Left lung (tissue), 10 donors: ENCODE measurements around the gene OTOP1. TPM values are rescaled to one million over a fixed set of nuclear protein-coding genes. Genes with fewer than 3 reads are reported as not detected.
"Not testable (repeated sequence)": the region's sequence is repeated elsewhere in the genome, so short reads cannot be mapped to it uniquely, and the experiment has no call there.

ENCODE experiments used
- ATAC-seq: fragments of 200-7000 bp; cut with Tn5 transposase; one replicate; pipeline ENCODE4 v1.9.1; 2020; ENCODE audit warnings: moderate library complexity
- DNase-seq, 4 donors: peaks; one replicate each; pipeline ENCODE4 v3.0.0-alpha.2; 2013 to 2020
- H3K27ac ChIP-seq, 2 donors: fragments of 200-600 bp; sonication (generic) in 1 of 2; one replicate each; pipeline versions ENCODE4 v1.5.0 to v1.8.0; 2020 to 2021
- H3K27me3 ChIP-seq, 2 donors: fragments of 200-600 bp; sonication (generic) in 1 of 2; one replicate each; pipeline versions ENCODE4 v1.5.0 to v1.8.0; 2020 to 2021
- H3K36me3 ChIP-seq, 2 donors: fragments of 200-600 bp; sonication (generic) in 1 of 2; one replicate each; pipeline versions ENCODE4 v1.5.0 to v1.8.0; 2020 to 2021
- H3K4me1 ChIP-seq, 2 donors: fragments of 200-600 bp; one replicate each; pipeline ENCODE4 v1.8.0; 2021
- H3K4me3 ChIP-seq, 2 donors: fragments of 200-600 bp; sonication (generic) in 1 of 2; one replicate each; pipeline versions ENCODE4 v1.5.0 to v1.8.0; 2020 to 2021; ENCODE audit warnings: mild to moderate bottlenecking in 1 of 2
- H3K9me3 ChIP-seq, 2 donors: fragments of 200-600 bp; sonication (generic) in 1 of 2; one replicate each; pipeline versions ENCODE4 v1.5.0 to v1.8.0; 2020 to 2021
- intact Hi-C, 2 donors: fragments of 100-400 bp; cut with DNase I; formaldehyde crosslinking; loops; one replicate each; pipeline versions ENCODE4 v1.11.2 to v1.14.2; 2022
- polyA plus RNA-seq, 6 donors: library from polyadenylated mRNA; unstranded; fragments of 120-200 nt; gene quantifications; one replicate each; pipeline ENCODE4 v1.2.1, GENCODE V29; 2013; ENCODE audit not compliant: insufficient read length in 6 of 6
- total RNA-seq, 2 donors: library from RNA; stranded (reverse); fragmentation: NEBNext Ultra II Directional; extraction: Animal tissue kit (Norgen Biotek cat#: 25700); gene quantifications; one replicate each; pipeline ENCODE4 v1.2.1, GENCODE V29; 2021
- TF ChIP-seq, protein P1 (sequence below), 2 donors: fragments of 200-600 bp; sonication (generic) in 1 of 2; IDR thresholded peaks; one replicate each; pipeline versions ENCODE4 v1.5.0 to v1.8.0; 2021; ENCODE audit warnings: antibody characterized with exemption in 2 of 2
- donor health status: DM: no; HTN: yes; CAD: no.
- donor health status: DM: no; HTN: no; CAD: no.

OTOP1 gene
- total and polyA plus RNA-seq, 8 donors, result not detected

DNA sequence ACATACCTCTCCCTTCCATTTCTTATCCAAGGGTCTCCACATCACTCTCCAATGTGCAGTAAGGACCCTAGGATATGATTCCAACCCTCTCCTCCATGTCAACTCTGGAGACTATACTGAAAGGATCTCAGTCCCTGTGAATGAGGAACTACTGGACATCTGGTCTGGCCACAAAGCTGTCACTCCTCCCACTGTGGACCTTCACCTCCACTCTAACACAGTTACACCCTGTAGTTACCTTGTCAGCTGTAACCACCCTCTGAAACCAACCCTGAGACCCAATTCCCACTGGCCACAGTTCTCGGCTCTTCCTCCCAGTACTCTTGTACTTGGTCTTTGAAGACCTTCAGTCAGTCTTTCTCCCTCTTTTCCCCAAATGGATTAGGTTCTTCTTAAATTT, 18.4 kb upstream of the OTOP1 start:
- Histone ChIP-seq H3K27ac (no peak overlapping the region), H3K9me3 (no peaks in the 10 kb centered on the region), H3K4me1 (peaks cover 6 to 32% of the 10 kb centered on the region in 2 donors), H3K27me3 (no peaks in the 10 kb centered on the region), H3K36me3 (peaks cover 0 to 36% of the 10 kb centered on the region in 2 donors), H3K4me3 (no peak overlapping the region)
- ATAC-seq (no peak), DNase-seq (no peak)
- TF ChIP-seq, protein P1, sequence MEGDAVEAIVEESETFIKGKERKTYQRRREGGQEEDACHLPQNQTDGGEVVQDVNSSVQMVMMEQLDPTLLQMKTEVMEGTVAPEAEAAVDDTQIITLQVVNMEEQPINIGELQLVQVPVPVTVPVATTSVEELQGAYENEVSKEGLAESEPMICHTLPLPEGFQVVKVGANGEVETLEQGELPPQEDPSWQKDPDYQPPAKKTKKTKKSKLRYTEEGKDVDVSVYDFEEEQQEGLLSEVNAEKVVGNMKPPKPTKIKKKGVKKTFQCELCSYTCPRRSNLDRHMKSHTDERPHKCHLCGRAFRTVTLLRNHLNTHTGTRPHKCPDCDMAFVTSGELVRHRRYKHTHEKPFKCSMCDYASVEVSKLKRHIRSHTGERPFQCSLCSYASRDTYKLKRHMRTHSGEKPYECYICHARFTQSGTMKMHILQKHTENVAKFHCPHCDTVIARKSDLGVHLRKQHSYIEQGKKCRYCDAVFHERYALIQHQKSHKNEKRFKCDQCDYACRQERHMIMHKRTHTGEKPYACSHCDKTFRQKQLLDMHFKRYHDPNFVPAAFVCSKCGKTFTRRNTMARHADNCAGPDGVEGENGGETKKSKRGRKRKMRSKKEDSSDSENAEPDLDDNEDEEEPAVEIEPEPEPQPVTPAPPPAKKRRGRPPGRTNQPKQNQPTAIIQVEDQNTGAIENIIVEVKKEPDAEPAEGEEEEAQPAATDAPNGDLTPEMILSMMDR (IDR thresholded peaks at IDR 0.05), result no peak
- intact Hi-C loops, result no loop called here

DNA sequence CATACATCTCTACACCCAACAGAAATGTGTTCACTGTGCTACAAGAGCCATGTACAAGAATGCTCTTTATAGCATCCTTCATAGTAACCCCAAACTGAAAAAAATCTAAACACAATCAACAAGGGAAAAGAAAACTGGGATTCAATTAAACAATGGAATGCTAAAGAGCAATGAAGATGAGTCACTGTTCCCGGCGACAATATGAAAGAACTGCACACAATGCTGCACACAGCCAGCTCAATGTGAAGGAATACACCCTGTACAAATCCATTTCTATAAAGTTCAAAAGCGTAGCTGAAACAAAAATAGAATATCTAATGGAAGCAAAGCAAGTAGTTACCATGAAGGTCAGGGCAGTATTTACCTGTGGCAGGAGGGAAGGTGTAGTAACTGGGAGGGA, 12.8 kb upstream of the OTOP1 start:
- not testable (repeated sequence) for ATAC-seq
- peaks cover 0 to 79% of the 10 kb centered on the region in 2 donors for H3K36me3 ChIP-seq

DNA sequence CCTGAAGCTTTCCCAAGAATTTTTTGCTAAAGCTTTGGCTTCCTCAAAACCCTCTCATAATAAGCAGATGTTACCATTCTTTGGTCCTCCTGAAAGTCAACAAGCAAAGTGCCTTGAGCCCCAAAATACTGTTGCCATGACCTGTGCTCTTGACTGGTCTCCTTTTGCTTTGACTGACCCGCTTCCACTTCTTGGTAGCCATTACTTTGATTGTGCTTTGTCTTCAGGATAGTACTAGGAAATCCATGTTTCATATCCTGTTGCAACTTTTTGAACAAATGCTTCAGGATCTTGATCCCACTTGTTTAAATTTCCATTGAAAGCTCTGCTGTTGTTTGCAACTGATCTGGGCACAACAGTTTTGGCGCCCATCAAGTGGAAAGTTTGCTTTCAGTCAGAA, 6.9 kb upstream of the OTOP1 start:
- Histone ChIP-seq H3K9me3 (peaks cover 0 to 6% of the 10 kb centered on the region in 2 donors), H3K27me3 (peaks cover 4 to 18% of the 10 kb centered on the region in 2 donors), H3K4me3 (no peak overlapping the region), H3K4me1 (no peaks in the 10 kb centered on the region), H3K36me3 (peaks cover 0 to 35% of the 10 kb centered on the region in 2 donors), H3K27ac (no peak overlapping the region)
- intact Hi-C loops, result no loop called here
- DNase-seq (no peak), ATAC-seq (no peak)
- TF ChIP-seq, protein P1 (IDR thresholded peaks at IDR 0.05), result no peak

More for the DNA sequence above, 12.8 kb upstream of the OTOP1 start:
- H3K4me1 ChIP-seq, H3K27ac ChIP-seq, H3K9me3 ChIP-seq, H3K4me3 ChIP-seq, DNase-seq, intact Hi-C loops, H3K27me3 ChIP-seq: not testable (repeated sequence)

DNA sequence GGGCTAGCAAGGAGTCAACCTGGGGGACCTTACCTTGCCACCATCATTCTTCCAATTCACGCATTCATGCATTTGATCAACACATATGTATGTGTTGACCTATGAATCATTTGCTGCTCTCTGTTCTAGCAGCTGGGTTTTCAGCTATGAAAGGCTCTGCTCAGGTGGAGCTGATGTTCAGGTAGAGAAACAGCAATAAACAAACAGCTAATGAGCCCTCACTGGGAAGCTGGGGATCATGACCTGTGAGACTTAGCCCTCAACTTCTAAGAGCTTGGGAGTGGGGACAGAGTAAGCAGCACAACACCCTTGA, 1.6 kb upstream of the OTOP1 start:
- Histone ChIP-seq H3K4me3 (no peak overlapping the region), H3K36me3 (no peaks in the 10 kb centered on the region), H3K27ac (no peak overlapping the region), H3K9me3 (peaks cover 0 to 3% of the 10 kb centered on the region in 2 donors), H3K27me3 (peaks cover 29 to 71% of the 10 kb centered on the region in 2 donors), H3K4me1 (no peaks in the 10 kb centered on the region)
- intact Hi-C loops, result no loop called here
- no peak for ATAC-seq
- DNase-seq, result no peak
- TF ChIP-seq, protein P1 (IDR thresholded peaks at IDR 0.05), result no peak

DNA sequence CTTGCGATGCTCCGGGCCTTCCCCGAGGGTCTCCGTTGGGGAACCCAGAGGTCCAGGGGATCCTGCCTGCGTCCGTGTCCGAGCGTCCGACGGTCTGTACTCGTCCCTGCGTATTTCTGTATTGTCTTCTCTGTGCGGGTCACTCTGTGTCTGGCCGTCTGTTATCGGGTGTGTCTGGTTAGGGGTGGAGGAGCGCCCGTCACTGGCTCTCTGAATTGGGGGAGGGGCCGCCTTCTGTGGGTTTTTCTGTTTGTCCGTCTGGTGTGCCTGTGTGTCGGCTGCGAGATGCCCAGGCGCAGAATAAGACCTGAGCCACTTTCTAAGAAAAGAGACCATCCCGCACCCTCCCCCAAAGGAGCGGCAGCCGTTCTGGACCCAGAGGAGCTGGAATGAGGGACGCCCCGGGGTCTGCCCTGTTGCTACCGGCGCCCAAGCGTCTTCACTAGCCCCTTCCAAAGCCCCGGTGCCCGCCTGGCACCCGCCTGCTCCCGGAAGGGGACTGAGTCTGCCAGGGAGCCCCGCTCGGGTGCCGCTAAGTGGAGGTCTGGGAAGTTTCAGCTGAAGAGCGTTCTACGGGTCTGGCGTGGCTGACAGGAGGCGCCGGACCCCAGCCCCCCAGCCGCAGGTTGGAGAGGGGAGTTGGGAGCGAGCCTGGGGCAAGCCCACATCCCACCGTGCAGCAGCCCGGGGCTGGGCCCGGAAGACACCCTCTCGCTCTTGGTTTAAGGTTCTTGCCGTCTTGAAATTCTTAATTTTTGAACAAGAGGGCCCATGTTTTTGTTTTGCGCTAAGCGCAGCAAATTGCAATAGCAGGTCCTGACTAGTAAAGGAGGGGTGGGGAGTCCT, 1.0 kb upstream of the OTOP1 start:
- Histone ChIP-seq H3K4me1 (no peaks in the 10 kb centered on the region), H3K9me3 (no peaks in the 10 kb centered on the region), H3K27me3 (peaks cover 29 to 76% of the 10 kb centered on the region in 2 donors), H3K4me3 (no peak overlapping the region), H3K27ac (no peak overlapping the region), H3K36me3 (no peaks in the 10 kb centered on the region)
- intact Hi-C loops, result no loop called here
- DNase-seq (no peak), ATAC-seq (no peak)
- TF ChIP-seq, protein P1 (IDR thresholded peaks at IDR 0.05), result no peak
